Lung (tissue), 12 donors: Measurements from ENCODE around the gene CEP162. TPM values are rescaled to one million over a fixed set of nuclear protein-coding genes. Genes with fewer than 3 reads are reported as not detected.

Source experiments
- ATAC-seq: fragments of 200-7000 bp; cut with Tn5 transposase; one replicate; pipeline ENCODE4 v1.9.1; 2020; ENCODE audit warnings: moderate number of reproducible peaks; ENCODE audit not compliant: insufficient read depth, low FRiP score
- DNase-seq, 3 donors: peaks; one replicate each; pipeline ENCODE4 v3.0.0-alpha.2; 2013 to 2017
- H3K27ac ChIP-seq, 2 donors: one replicate each; pipeline ENCODE4 v1.5.1; 2013; ENCODE audit warnings: mild to moderate bottlenecking in 2 of 2, moderate library complexity in 2 of 2, control low read depth in 1 of 2, inconsistent platforms in 1 of 2, low read depth in 1 of 2, low read length in 1 of 2
- H3K27me3 ChIP-seq, 3 donors: one replicate each; pipeline ENCODE4 v1.5.1; 2013; ENCODE audit warnings: low read length in 2 of 3; ENCODE audit not compliant: control insufficient read depth in 3 of 3, insufficient read depth in 3 of 3
- H3K36me3 ChIP-seq, 4 donors: one replicate each; pipeline ENCODE4 v1.5.1; 2013; ENCODE audit warnings: low read length in 4 of 4, mild to moderate bottlenecking in 1 of 4, moderate library complexity in 1 of 4; ENCODE audit not compliant: control insufficient read depth in 4 of 4, insufficient read depth in 4 of 4
- H3K4me1 ChIP-seq, 5 donors: one replicate each; pipeline ENCODE4 v1.5.1; 2013; ENCODE audit warnings: low read length in 5 of 5, mild to moderate bottlenecking in 2 of 5, moderate library complexity in 1 of 5; ENCODE audit not compliant: control insufficient read depth in 5 of 5, insufficient read depth in 5 of 5
- H3K4me3 ChIP-seq: one replicate; pipeline ENCODE4 v1.5.1; 2013; ENCODE audit warnings: mild to moderate bottlenecking, control low read depth, moderate library complexity
- H3K9ac ChIP-seq, 2 donors: one replicate each; pipeline ENCODE4 v1.5.1; 2013; ENCODE audit warnings: low read length in 2 of 2, control low read depth in 1 of 2; ENCODE audit not compliant: insufficient read depth in 1 of 2
- H3K9me3 ChIP-seq, 4 donors: one replicate each; pipeline ENCODE4 v1.5.1; 2013; ENCODE audit warnings: low read length in 3 of 4, mild to moderate bottlenecking in 1 of 4, moderate library complexity in 1 of 4; ENCODE audit not compliant: control insufficient read depth in 4 of 4, insufficient read depth in 3 of 4
- CTCF ChIP-seq: IDR thresholded peaks from 2 replicates; pipeline ENCODE4 v1.5.1; 2012; ENCODE audit warnings: mild to moderate bottlenecking; ENCODE audit errors: control extremely low read depth, extremely low read depth
- WGBS, 2 donors: extraction: QIAGEN DNeasy Blood & Tissue Kit; methylation state at CpG; one replicate each; pipeline ENCODE4 v1.1.7; 2013; 5-methylcytosine and 5-hydroxymethylcytosine counted together
- polyA plus RNA-seq, 2 donors: library from polyadenylated mRNA; stranded (reverse); fragments of 200-250 nt; gene quantifications; one replicate each; pipeline ENCODE4 v1.2.1, GENCODE V29; 2013
- total RNA-seq, 2 donors: library from RNA; depleted of rRNA in 1 of 2; stranded (reverse); fragments of >200 nt in 1 of 2; gene quantifications; one replicate each; pipeline ENCODE4 v1.2.1, GENCODE V29; 2014 to 2021
- donor health status: control.
- donor health status: control.
- donor health status: Bipolar disorder and iron deficiency.
- donor health status: healthy.
- donor health status: DM: yes; HTN: yes; CAD: no.

CEP162 gene
- total and polyA plus RNA-seq, 4 donors = 4.3 to 25.6 (median 8.7) TPM

DNA sequence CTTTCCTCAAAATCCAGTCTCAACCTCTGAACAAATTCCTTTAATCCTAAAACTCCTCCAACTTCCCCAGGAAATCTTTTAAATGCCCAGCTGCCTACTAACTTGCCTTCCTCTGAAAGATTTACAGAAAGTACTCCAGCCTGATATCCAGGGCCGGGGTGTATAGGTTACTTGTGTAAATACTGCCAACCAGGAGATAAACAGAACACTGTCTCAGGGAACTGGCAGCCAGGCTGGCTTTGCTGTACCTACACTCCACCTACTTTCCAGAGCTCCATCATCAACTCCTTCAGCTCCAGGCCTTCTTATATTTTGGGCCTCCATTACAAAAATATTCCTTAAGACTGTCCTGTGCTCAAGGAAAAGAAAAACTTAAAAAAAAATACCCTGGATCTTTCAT, 85.9 kb downstream of the CEP162 start:
- 54 to 70% methylated on average over 1 of the region's 1 CpG for WGBS, 2 donors
- Histone ChIP-seq H3K9ac (no peak overlapping the region), H3K36me3 (peaks cover 0 to 5% (median 3%) of the 10 kb centered on the region in 4 donors), H3K27me3 (no peaks in the 10 kb centered on the region), H3K9me3 (no peaks in the 10 kb centered on the region), H3K4me1 (no peaks in the 10 kb centered on the region), H3K4me3 (no peak overlapping the region), H3K27ac (no peak overlapping the region)
- no peak for TF ChIP-seq CTCF
- DNase-seq = no peak
- no peak for ATAC-seq

DNA sequence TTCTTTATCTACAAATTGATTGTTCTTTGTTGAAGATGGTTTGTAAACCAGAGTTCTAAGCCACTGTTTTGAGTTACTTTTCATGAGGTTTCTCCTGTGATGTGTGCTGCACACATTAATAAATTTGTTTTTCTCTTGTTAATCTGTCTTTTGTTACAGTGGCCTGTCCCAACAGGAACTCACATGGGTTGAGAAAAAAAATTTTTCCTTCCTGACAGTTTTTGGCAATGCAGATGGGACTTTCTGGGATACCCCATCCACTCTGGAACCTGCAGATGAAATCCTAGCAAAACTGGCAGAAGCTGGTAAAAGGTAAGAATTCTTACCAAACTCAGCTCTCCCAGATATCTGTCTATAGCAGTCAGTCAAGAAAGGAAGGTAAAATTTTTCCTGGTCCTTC, 88.1 kb downstream of the CEP162 start:
- H3K27me3 ChIP-seq = no peaks in the 10 kb centered on the region
- H3K9me3 ChIP-seq = no peaks in the 10 kb centered on the region
- no peak overlapping the region for H3K9ac ChIP-seq
- no peak for TF ChIP-seq CTCF
- ATAC-seq (no peak), DNase-seq (no peak)
- no peak overlapping the region for H3K4me3 ChIP-seq
- peaks cover 2 to 8% (median 5%) of the 10 kb centered on the region in 4 donors for H3K36me3 ChIP-seq
- no peak overlapping the region for H3K27ac ChIP-seq
- no peaks in the 10 kb centered on the region for H3K4me1 ChIP-seq

DNA sequence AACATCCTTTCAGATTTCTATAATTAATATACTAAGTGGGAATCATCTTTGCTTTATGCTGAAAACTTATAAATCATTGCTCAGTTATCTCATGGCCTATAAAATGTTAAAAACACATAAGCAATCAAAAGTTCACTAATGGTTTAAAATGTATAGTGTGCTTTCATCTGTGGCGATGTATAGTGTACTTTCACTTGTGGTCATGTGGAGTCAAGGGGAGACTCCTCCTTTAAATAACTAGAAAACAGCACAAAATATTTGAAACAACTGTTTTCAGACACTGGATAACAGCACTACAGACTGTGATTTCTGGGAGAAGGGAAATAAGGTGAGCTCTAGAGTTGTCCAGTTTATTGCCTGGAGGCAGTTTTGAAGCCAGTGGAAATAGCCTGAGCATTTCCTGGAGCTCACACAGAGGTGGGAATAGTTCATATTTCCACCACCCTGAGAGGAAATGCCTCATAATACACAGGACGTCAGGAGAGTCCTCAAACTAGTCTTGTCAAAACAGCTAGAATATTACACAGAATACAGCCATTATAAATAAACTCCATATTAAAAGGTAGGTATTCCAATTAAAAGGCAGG, 89.4 kb downstream of the CEP162 start:
- Histone ChIP-seq H3K27me3 (no peaks in the 10 kb centered on the region), H3K36me3 (peaks cover 2 to 8% (median 7%) of the 10 kb centered on the region in 4 donors), H3K9me3 (peaks cover 0 to 6% (median 2%) of the 10 kb centered on the region in 4 donors), H3K4me3 (no peak overlapping the region), H3K9ac (no peak overlapping the region), H3K27ac (no peak overlapping the region), H3K4me1 (no peaks in the 10 kb centered on the region)
- no peak for ATAC-seq
- TF ChIP-seq CTCF = no peak
- peak in 2 of 3 donors; percentile 8 to 13 for DNase-seq
- WGBS, 2 donors = 76 to 84% methylated on average over 2 of the region's 2 CpGs

GRCh38 chr6:84137051-84137375, 90.4 kb downstream of the CEP162 start:
- Histone ChIP-seq H3K9me3 (peaks cover 0 to 6% (median 2%) of the 10 kb centered on the region in 4 donors), H3K27ac (no peak overlapping the region), H3K4me3 (no peak overlapping the region), H3K27me3 (no peaks in the 10 kb centered on the region), H3K4me1 (no peaks in the 10 kb centered on the region), H3K36me3 (peaks cover 2 to 8% (median 7%) of the 10 kb centered on the region in 4 donors), H3K9ac (no peak overlapping the region)
- 84 to 86% methylated on average over 5 of the region's 5 CpGs for WGBS, 2 donors
- ATAC-seq (no peak), DNase-seq (peak in 2 of 3 donors; percentile 5 to 54)
- no peak for TF ChIP-seq CTCF
